Neural cell (in vitro differentiated cells): ENCODE data around the gene LPP. TPM values are rescaled to one million over a fixed set of nuclear protein-coding genes. Genes with fewer than 3 reads are reported as not detected.

ENCODE experiments used
- H2AFZ ChIP-seq: fragments of 200-600, 300-800 bp; sonication (generic), shearing (Covaris generic); 2 replicates; pipeline ENCODE4 v1.6.0; 2014; ENCODE audit warnings: low read depth, mild to moderate bottlenecking, antibody characterized with exemption, low read length, moderate library complexity
- H3F3A ChIP-seq: fragments of 200-600 bp; shearing (Covaris generic); 2 replicates; pipeline ENCODE4 v1.6.1; 2016; ENCODE audit warnings: mild to moderate bottlenecking, moderate library complexity, mixed read lengths, antibody characterized with exemption, low read length; ENCODE audit not compliant: insufficient read depth, poor library complexity, severe bottlenecking
- H3K27ac ChIP-seq: fragments of 200-600, 300-800 bp; sonication (generic), shearing (Covaris generic); 2 replicates; pipeline ENCODE4 v1.5.1; 2014; ENCODE audit warnings: mild to moderate bottlenecking, low read length, moderate library complexity
- H3K27me3 ChIP-seq: fragments of 300-800, 200-600 bp; sonication (generic), shearing (Covaris generic); 2 replicates; pipeline ENCODE4 v1.6.0; 2014; ENCODE audit warnings: mild to moderate bottlenecking, low read depth, low read length, moderate library complexity; ENCODE audit not compliant: insufficient read depth
- H3K36me3 ChIP-seq: fragments of 300-800, 200-600 bp; sonication (generic), shearing (Covaris generic); 2 replicates; pipeline ENCODE4 v1.5.1; 2014; ENCODE audit warnings: mild to moderate bottlenecking, antibody characterized with exemption, low read length, moderate library complexity; ENCODE audit not compliant: insufficient read depth
- H3K4me2 ChIP-seq: fragments of 300-800, 200-600 bp; sonication (generic), shearing (Covaris generic); 2 replicates; pipeline ENCODE4 v1.6.0; 2014; ENCODE audit warnings: mild to moderate bottlenecking, low read length
- H3K4me3 ChIP-seq: fragments of 300-800, 200-600 bp; sonication (generic), shearing (Covaris generic); 2 replicates; pipeline ENCODE4 v1.5.1; 2014; ENCODE audit warnings: mild to moderate bottlenecking, low read length, moderate library complexity
- H3K79me2 ChIP-seq: fragments of 200-600 bp; shearing (Covaris generic); replicated peaks from 2 replicates; pipeline ENCODE4 v1.6.0; 2014; ENCODE audit warnings: mild to moderate bottlenecking, low read length, moderate library complexity; ENCODE audit not compliant: insufficient read depth
- H3K9ac ChIP-seq: fragments of 300-800, 200-600 bp; sonication (generic), shearing (Covaris generic); 2 replicates; pipeline ENCODE4 v1.6.1; 2016; ENCODE audit warnings: mild to moderate bottlenecking, low read length, mixed read lengths
- H3K9me2 ChIP-seq: fragments of 200-600 bp; shearing (Covaris generic); 2 replicates; pipeline ENCODE4 v1.6.1; 2016; ENCODE audit warnings: mild to moderate bottlenecking, low read length, mixed read lengths; ENCODE audit not compliant: insufficient read depth
- H3K9me3 ChIP-seq: fragments of 200-600, 300-800 bp; sonication (generic), shearing (Covaris generic); 2 replicates; pipeline ENCODE4 v1.6.1; 2016; ENCODE audit warnings: mild to moderate bottlenecking, mixed run types, low read length, moderate library complexity, mixed read lengths
- H4K20me1 ChIP-seq: fragments of 200-600 bp; shearing (Covaris generic); 2 replicates; pipeline ENCODE4 v1.6.1; 2016; ENCODE audit warnings: mild to moderate bottlenecking, mixed run types; ENCODE audit not compliant: insufficient read depth
- EP300 ChIP-seq: fragments of 450-650 bp; conservative IDR thresholded peaks from 2 replicates; pipeline ENCODE4 v1.6.1; 2014; ENCODE audit warnings: antibody characterized with exemption, mild to moderate bottlenecking, moderate library complexity; ENCODE audit not compliant: poor library complexity, severe bottlenecking
- EZH2 ChIP-seq: fragments of 200-600, 300-800 bp; shearing (Covaris generic), sonication (generic); IDR thresholded peaks from 2 replicates; pipeline ENCODE4 v1.6.1; 2014; ENCODE audit warnings: antibody characterized with exemption, low read length, borderline replicate concordance, mild to moderate bottlenecking; ENCODE audit not compliant: insufficient read depth, poor library complexity, severe bottlenecking
- MXI1 ChIP-seq: fragments of 450-650 bp; conservative IDR thresholded peaks from 2 replicates; pipeline ENCODE4 v1.6.1; 2014; ENCODE audit warnings: antibody characterized with exemption, mild to moderate bottlenecking; ENCODE audit not compliant: poor library complexity, severe bottlenecking
- POLR2AphosphoS5 ChIP-seq: IDR thresholded peaks from 2 replicates; pipeline ENCODE4 v1.6.1; 2012
- RAD21 ChIP-seq: fragments of 450-650 bp; conservative IDR thresholded peaks from 2 replicates; pipeline ENCODE4 v1.6.1; 2014; ENCODE audit warnings: antibody characterized with exemption, mild to moderate bottlenecking, moderate library complexity
- SMC3 ChIP-seq: fragments of 450-650 bp; conservative IDR thresholded peaks from 2 replicates; pipeline ENCODE4 v1.6.1; 2014; ENCODE audit warnings: antibody characterized with exemption, mild to moderate bottlenecking, moderate library complexity; ENCODE audit not compliant: poor library complexity
- TAF1 ChIP-seq: IDR thresholded peaks from 2 replicates; pipeline ENCODE4 v1.6.1; 2012; ENCODE audit warnings: low read depth
- polyA plus RNA-seq: library from polyadenylated mRNA; depleted of rRNA; stranded (reverse); fragments of >200 nt; gene quantifications from 2 replicates; pipeline ENCODE4 v1.2.3, GENCODE V29; 2014
- TF ChIP-seq, protein P1 (sequence below): IDR thresholded peaks from 2 replicates; pipeline ENCODE4 v1.6.1; 2012; ENCODE audit warnings: borderline replicate concordance
- TF ChIP-seq, protein P2 (sequence below): fragments of 450-650 bp; IDR thresholded peaks from 2 replicates; pipeline ENCODE4 v1.5.1; 2014; ENCODE audit warnings: antibody characterized with exemption, mild to moderate bottlenecking, moderate library complexity; ENCODE audit not compliant: poor library complexity, severe bottlenecking

LPP gene
- polyA plus RNA-seq, 1 donor from 2014 or later = 3.0 TPM

DNA sequence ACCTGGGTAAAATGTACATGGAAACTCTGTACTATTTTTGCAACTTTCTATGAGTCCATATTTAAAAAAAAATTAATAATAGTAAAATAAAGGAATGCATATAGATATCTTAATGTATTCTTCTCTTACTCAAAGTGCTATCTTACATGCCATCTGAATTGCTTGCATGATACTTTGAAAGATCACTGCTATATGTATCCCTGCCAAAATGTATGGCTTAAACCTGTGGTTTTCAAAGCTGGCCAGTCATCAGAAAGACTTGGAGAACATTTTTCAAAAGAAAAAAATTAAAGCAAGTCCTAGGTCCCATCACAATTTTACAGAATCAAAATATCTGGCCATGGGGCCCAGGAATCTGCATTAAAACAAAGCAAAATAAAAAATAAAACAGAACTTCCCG lies 262.1 kb downstream of the LPP start:
- Histone ChIP-seq H3K9me3 (no peaks in the 10 kb centered on the region), H3K27ac (no peak overlapping the region), H3K36me3 (no peaks in the 10 kb centered on the region), H4K20me1 (no peaks in the 10 kb centered on the region), H3K9ac (no peak overlapping the region), H3K4me2 (no peak overlapping the region), H3K9me2 (no peaks in the 10 kb centered on the region), H3K27me3 (no peaks in the 10 kb centered on the region), H2AFZ (no peak overlapping the region), H3F3A (no peaks in the 10 kb centered on the region), H3K79me2 (no peaks in the 10 kb centered on the region), H3K4me3 (no peak overlapping the region)
- TF ChIP-seq EP300 = no peak
- no peak for TF ChIP-seq SMC3
- TF ChIP-seq, protein P1, sequence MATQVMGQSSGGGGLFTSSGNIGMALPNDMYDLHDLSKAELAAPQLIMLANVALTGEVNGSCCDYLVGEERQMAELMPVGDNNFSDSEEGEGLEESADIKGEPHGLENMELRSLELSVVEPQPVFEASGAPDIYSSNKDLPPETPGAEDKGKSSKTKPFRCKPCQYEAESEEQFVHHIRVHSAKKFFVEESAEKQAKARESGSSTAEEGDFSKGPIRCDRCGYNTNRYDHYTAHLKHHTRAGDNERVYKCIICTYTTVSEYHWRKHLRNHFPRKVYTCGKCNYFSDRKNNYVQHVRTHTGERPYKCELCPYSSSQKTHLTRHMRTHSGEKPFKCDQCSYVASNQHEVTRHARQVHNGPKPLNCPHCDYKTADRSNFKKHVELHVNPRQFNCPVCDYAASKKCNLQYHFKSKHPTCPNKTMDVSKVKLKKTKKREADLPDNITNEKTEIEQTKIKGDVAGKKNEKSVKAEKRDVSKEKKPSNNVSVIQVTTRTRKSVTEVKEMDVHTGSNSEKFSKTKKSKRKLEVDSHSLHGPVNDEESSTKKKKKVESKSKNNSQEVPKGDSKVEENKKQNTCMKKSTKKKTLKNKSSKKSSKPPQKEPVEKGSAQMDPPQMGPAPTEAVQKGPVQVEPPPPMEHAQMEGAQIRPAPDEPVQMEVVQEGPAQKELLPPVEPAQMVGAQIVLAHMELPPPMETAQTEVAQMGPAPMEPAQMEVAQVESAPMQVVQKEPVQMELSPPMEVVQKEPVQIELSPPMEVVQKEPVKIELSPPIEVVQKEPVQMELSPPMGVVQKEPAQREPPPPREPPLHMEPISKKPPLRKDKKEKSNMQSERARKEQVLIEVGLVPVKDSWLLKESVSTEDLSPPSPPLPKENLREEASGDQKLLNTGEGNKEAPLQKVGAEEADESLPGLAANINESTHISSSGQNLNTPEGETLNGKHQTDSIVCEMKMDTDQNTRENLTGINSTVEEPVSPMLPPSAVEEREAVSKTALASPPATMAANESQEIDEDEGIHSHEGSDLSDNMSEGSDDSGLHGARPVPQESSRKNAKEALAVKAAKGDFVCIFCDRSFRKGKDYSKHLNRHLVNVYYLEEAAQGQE = no peak
- no peak for TF ChIP-seq POLR2AphosphoS5
- TF ChIP-seq, protein P2, sequence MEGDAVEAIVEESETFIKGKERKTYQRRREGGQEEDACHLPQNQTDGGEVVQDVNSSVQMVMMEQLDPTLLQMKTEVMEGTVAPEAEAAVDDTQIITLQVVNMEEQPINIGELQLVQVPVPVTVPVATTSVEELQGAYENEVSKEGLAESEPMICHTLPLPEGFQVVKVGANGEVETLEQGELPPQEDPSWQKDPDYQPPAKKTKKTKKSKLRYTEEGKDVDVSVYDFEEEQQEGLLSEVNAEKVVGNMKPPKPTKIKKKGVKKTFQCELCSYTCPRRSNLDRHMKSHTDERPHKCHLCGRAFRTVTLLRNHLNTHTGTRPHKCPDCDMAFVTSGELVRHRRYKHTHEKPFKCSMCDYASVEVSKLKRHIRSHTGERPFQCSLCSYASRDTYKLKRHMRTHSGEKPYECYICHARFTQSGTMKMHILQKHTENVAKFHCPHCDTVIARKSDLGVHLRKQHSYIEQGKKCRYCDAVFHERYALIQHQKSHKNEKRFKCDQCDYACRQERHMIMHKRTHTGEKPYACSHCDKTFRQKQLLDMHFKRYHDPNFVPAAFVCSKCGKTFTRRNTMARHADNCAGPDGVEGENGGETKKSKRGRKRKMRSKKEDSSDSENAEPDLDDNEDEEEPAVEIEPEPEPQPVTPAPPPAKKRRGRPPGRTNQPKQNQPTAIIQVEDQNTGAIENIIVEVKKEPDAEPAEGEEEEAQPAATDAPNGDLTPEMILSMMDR = no peak
- no peak for TF ChIP-seq MXI1
- no peak for TF ChIP-seq TAF1
- no peak for TF ChIP-seq EZH2
- no peak for TF ChIP-seq RAD21

DNA sequence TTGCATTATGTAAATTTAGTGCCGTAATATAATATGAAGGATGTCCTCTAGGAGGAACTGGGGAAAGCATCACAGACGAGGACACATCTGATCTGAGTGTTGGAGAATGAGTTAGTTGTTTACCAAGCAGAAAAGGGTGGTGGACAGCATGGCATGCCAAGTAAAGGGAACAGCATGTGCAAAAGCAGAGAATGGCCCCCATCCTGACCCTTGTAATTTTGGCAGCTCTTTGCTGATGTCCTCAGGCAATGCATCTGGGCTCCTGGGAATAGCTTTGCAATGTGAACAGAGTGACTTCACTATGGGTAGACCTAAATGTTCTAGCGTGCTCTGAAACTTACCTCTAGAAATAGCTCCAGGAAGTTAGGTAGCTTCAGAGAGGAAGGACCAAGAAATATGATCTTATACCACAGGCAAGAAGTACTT lies 263.3 kb downstream of the LPP start:
- H3K79me2 ChIP-seq = no peaks in the 10 kb centered on the region

More for the DNA sequence above, 263.3 kb downstream of the LPP start:
- no peak overlapping the region for H2AFZ ChIP-seq
- H3K36me3 ChIP-seq = no peaks in the 10 kb centered on the region
- no peaks in the 10 kb centered on the region for H3F3A ChIP-seq
- no peak overlapping the region for H3K27ac ChIP-seq
- H3K9me3 ChIP-seq = no peaks in the 10 kb centered on the region
- TF ChIP-seq MXI1 = no peak
- TF ChIP-seq, protein P2 = no peak
- no peak for TF ChIP-seq EZH2
- no peak for TF ChIP-seq TAF1
- TF ChIP-seq, protein P1 = no peak
- no peak for TF ChIP-seq EP300
- TF ChIP-seq RAD21 = no peak
- H3K9me2 ChIP-seq = no peaks in the 10 kb centered on the region
- no peak overlapping the region for H3K4me2 ChIP-seq
- no peak overlapping the region for H3K4me3 ChIP-seq
- no peaks in the 10 kb centered on the region for H4K20me1 ChIP-seq
- H3K27me3 ChIP-seq = no peaks in the 10 kb centered on the region
- no peak overlapping the region for H3K9ac ChIP-seq
